Lung microvascular endothelial cell (primary cell): ENCODE measurements around the gene HERC4. TPM values are rescaled to one million over a fixed set of nuclear protein-coding genes. Genes with fewer than 3 reads are reported as not detected.
"Not testable (repeated sequence)": the region's sequence is repeated elsewhere in the genome, so short reads cannot be mapped to it uniquely, and the experiment has no call there.

Experiments used
- DNase-seq, 2 donors: peaks; one replicate each; pipeline versions ENCODE4 v3.0.0 to v3.0.0-alpha.2; 2010; ENCODE audit warnings: low read depth in 2 of 2
- total RNA-seq: library from RNA; depleted of rRNA; stranded (reverse); fragments of >200 nt; gene quantifications from 2 replicates; pipeline ENCODE4 v1.2.1, GENCODE V29; 2014

The HERC4 gene
- total RNA-seq, 1 donor from 2014 or later, result 35.1 TPM

DNA sequence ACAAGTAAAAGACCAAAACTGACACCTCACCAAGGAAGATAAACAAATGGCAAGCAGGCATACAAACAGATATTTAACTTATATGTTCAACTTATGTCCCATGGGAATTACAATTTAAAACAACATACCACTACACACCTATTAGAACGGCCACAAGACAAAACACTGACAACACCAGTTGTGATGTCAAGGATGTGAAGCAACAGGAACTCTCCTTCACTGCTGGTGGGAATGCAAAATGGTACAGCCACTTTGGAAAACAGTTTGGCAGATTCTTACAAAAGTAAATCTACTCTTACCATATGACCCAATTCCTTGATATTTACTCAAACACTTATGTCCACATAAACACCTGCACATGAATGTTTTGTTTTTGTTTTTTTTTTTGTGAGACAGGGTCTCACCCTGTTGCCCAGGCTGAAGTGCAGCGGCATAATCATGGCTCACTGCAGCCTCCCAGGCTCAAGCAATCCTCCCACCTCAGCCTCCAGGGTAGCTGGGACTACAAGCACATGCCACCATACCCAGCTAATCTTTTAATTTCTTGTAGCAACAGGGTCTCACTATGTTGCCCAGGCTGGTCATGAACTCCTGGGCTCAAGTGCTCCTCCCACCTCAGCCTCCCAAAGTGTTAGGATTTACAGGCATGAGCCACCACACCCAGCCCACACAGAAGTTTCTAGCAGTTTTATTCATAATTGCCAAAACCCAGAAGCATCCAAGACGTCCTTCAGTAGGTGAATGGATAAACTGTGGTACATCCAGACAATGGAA lies 27.3 kb downstream of the HERC4 start:
- no peak for DNase-seq

DNA sequence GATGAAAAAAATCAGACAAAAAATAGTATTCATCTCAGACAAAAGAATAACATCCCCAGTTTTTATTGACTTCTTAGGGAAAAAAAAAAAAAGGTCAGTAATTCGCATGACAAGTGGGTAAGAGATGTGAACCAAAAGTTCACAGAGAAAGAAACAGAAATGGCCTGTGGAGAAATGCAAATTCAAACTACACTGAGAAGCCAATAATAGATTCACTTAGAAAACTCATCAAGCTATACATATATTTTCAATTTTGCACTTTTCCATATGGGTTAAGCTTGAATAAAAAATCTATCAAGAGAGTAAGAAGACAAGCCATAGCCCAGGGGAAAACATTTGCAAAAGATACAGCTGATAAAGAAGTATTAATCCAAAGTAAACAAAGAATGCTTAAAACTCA lies 28.0 kb downstream of the HERC4 start:
- DNase-seq, result no peak

DNA sequence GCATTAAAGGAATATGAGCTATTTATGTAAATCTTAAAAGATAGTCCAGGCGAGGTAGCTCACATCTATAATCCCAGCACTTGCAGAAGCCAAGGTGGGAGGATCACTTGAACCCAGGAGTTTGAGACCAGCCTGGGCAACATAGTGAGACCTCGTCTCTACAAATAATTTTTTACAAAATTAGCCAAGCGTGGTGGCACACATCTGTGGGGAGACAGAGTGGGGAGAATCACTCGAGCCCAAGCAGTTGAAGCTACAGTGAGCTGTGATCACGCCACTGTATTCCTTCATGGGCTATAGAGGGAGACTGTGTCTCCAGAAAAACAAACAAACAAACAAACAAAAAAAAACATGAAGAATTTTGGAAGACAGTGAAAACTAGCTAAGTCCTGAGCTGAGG lies 28.4 kb downstream of the HERC4 start:
- DNase-seq, result no peak

- no peak for DNase-seq
Observed at GRCh38 chr10:68043030-68043429, 32.1 kb downstream of the HERC4 start.

DNA sequence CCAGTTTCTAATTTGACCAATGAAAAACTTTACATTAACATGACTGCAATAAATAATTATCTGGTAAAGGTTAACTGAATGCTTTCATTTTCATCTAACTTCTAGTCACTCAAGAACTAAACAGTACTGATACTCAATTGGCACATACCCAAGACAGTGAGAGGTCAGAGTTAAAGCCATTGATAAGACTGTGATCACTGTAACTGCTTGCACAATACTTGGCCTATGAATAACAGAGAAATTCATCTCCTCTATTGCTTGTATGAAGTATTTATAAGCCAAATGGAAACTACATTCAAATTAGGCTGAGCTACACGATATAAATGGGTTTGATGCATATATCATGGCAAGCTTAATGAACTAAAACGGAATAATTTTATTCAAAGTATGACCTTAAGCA lies 43.0 kb downstream of the HERC4 start:
- no peak for DNase-seq

DNA sequence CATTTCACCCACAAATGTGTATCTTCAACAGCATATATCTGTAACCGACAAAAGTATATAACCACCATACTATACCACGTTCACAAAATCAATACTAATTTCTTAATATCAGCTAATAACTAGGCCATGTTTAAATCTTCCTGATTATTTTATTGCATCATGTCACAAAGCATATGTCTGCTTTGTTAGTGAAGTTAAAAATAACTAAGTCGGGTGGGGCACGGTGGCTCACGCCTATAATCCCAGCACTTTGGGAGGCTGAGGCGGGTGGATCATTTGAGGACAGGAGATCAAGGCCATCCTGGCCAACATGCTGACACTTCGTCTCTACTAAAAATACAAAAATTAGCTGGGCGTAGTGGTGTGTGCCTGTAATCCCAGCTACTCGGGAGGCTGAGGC lies 47.7 kb downstream of the HERC4 start:
- no peak for DNase-seq

- DNase-seq, result no peak
Observed at GRCh38 chr10:68023292-68023691, 51.8 kb downstream of the HERC4 start.

DNA sequence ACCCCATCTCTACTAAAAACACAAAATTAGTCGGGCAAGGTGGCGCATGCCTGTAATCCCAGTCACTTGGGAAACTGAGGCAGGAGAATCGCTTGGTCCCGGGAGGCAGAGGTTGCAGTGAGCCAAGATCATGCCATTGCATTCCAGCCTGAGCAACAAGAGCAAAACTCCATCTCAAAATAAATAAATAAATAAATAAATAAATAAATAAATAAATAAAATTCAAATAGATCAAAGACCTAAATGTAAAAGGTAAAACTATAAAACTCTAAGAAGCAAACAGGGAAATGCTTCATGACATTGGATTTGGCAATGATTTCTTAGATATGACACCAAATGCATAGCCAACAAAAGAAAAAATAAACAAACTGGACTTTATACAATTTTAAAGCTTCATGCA lies 52.8 kb downstream of the HERC4 start:
- DNase-seq, result not testable (repeated sequence)

DNA sequence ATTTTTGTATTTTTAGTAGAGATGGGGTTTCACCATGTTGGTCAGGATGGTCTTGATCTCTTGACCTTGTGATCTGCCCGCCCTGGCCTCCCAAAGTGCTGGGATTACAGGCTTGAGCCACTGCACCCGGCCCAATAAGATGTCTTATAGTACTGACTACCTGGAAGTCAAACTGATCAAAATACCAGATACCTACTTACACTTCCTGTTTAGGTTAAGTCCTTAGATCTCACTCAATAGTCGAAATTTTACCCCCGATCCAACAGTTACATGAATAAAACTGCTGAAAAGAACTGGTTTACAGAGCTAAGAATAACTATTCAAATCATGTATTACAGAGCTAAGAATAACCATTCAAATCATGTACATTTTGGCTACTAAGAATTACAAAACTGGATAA lies 58.6 kb downstream of the HERC4 start:
- DNase-seq, result not testable (repeated sequence)

- DNase-seq, result no peak
Observed at GRCh38 chr10:68010426-68010940, 64.6 kb downstream of the HERC4 start.

DNA sequence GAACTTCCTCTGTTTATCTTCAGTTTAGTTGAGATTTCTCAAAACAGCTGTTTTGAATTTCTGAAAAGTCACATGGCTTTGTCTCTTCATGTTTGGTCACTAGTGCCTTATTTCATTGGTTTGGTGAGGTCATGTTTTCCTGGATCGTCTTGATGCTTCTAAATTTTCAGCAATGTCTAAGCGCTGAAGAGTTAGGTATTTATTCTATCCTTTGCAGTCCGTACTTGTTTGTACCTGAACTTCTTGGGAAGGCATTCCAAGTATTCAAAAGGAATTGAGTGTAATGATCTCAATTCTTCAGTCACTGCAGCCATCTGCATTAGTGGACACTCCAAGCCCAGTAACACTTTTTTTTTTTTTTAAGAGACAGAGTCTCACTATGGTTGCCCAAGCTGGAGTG lies 67.7 kb downstream of the HERC4 start:
- DNase-seq, result no peak

DNA sequence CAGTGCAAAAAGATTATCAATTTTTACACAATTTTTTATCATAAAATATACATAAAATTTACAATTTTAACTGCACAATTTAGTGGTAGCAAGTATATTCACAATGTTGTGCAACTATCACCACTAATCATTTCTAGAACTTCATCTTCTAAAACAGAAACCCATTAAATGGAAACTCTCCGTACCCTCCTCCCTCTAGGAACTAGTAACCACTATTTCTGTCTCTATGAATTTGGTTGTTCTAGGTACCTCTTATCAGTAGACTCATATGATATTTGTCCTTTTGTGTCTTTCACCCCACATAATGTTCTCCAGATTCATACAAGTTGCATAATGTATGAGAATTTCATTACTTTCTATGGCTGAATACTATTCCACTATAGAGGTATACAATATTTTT lies 73.5 kb downstream of the HERC4 start:
- DNase-seq, result no peak

GRCh38 chr10:68001000-68001399 lies 74.1 kb downstream of the HERC4 start:
- DNase-seq, result no peak

- DNase-seq, result no peak
Observed at GRCh38 chr10:67990093-67990492, 85.0 kb downstream of the HERC4 start.

DNA sequence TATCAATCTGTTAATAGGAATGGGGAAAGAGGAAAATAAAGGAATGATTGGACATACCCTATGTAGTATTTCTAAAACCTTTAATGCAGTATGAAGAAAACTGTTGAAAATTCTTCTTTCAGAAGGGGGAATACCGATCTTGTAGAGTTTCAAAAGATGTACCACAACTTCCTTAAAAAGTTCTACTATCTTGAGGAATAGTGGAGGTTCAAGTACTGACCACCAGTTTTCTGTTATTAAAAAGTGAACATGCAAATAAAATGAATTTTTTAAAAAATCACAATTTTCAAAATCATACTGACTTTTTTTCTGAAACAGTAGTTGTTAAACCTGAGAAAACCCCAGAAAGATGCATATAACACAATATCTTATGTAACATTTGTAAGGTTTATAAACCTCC lies 86.5 kb downstream of the HERC4 start:
- DNase-seq, result no peak

DNA sequence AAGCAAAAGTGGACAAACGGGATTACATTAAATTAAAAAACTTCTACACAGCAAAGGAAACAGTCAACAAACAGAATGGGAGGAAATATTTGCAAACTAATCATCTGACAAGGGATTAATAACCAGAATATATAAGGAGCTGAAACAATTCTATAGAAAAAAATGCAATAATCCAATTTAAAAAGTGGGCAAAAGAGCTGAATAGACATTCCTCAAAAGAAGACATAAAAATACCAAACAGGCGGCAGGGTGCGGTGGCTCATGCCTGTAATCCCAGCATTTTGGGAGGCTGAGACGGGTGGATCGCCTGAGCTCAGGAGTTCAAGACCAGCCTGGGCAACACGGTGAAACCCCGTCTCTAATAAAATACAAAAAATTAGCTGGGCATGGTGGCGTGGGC lies 92.5 kb downstream of the HERC4 start:
- DNase-seq, result not testable (repeated sequence)

GRCh38 chr10:67978749-67979148 lies 96.3 kb downstream of the HERC4 start:
- DNase-seq, result no peak

DNA sequence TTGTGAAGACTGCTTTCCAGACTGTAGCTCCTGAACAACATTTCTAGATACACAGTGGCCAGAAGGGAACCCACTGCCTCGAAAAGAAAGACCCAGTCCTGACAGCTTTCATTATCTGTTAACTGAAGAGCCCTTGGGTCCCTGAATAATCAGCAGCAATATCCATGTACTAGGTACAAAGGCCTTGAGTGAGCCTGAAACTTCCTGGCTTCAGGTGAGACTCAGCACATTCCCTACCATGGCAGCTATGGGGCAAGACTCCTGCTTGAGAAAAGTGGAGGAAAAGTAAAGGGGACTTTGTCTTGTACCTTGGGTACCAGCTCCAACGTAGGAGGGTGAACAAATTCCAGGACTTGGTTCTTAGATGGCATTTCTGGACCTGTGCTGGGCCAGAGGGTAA lies 97.8 kb downstream of the HERC4 start:
- no peak for DNase-seq

DNA sequence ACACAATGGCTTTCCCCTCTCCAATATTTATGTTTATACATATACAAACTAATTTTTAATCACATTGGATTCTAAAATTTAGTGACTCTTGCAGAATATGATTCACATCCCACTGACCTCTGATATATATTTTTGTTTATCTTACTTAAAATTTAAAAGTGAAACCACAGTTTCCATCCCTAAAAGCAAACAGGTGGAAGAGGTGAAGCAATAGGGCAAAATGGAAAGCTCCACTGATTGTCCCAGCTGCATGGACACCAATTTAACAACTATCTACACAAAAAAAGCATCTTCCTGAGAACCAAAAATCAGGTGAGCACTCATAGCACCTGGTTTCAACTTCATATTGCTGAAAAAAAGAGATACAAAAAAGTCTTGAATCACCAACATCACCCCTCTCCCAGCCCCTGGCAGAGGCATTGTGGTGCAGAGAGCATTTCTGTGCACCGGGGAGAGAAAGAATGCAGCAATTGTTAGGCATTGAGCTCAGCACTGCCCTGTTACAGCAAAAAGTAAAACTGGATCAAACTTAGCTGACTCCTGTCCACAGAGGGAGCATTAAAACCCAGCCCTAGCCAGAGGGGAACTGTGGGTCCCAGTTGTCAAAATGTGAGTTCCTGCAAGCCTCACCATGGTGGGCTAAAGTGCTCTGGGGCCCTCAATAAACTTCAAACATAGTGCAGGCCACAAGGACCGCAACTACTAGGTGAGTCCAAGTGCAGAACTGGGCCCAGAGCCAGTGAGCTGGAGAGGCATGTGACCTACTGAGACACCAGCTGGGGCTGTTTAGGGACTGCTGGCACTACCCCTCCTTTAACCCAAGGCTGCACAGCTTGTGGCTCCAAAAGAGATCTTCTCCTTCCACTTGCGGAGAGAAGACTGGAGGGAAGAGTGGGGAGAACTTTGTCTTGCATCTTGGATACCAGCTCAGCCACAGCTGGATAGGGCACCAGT lies 98.5 kb downstream of the HERC4 start:
- DNase-seq, result peak in 1 of 2 donors; percentile 6

DNA sequence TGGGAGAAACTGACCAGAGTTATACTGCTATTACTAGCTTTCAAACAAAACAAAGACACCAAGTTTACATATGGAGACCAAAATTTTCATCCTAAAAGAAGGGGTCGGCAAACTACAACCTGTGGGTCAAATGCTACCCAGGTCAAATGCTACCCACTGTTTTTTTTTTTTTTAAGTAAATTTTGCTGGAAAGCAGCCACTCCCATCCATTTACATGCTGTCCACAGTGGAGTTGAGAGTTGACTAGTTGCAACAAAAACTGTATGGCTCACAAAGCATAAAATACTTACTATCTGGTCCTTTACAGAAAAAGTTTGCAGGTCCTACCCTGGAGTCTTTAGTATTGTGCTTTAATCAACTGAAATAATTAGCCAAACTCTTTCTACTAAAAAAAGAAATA lies 99.2 kb downstream of the HERC4 start:
- DNase-seq, result no peak

GRCh38 chr10:67971311-67971710 lies 103.8 kb downstream of the HERC4 start:
- no peak for DNase-seq

DNA sequence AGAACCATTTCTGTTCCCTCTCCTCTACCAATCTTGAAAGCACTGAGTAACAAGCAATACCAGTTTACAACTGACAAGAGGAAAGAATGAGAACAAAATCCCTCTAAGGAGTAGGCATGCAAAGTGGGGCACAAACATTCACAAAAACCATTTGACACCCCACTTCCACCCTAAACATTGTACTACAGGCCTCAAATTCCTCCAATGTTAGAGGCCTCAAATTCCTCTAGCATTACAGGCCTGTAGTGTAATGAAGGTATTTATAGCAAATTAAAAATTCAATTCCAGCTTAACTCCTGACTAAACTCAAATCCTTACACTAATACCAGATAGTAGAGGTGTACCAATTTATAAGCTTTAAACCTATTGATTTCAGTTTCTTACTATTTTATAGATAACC lies 105.2 kb downstream of the HERC4 start:
- DNase-seq, result no peak
